Measurements from ENCODE around the gene RSPO3. TPM values are rescaled to one million over a fixed set of nuclear protein-coding genes. Genes with fewer than 3 reads are reported as not detected.

The RSPO3 gene
- total and polyA plus RNA-seq, 2 of the 13 experiments (the other 11 are each of a cell fraction or from before 2014, with no cell fraction given): not detected

DNA sequence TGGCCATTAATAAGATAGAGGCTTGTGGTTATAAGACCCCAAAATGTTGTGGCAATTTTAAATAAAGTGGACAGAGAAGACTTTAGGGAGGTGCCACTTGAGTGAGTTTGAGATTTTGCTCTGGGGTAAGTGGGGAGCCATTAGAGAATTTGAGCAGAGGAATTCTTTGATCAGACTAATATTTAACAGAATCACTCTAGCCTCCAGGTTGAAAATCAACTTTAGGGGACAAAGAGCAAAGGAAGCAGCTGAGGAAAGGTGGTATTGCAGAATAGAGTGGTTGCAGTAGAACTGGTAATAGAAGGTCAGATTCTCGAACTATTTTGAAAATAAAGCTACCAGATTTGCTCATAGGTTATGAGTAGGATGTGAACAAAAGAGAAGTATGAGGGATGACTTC is 97.5 kb downstream of the RSPO3 start (continued):
- TF ChIP-seq, protein P1, sequence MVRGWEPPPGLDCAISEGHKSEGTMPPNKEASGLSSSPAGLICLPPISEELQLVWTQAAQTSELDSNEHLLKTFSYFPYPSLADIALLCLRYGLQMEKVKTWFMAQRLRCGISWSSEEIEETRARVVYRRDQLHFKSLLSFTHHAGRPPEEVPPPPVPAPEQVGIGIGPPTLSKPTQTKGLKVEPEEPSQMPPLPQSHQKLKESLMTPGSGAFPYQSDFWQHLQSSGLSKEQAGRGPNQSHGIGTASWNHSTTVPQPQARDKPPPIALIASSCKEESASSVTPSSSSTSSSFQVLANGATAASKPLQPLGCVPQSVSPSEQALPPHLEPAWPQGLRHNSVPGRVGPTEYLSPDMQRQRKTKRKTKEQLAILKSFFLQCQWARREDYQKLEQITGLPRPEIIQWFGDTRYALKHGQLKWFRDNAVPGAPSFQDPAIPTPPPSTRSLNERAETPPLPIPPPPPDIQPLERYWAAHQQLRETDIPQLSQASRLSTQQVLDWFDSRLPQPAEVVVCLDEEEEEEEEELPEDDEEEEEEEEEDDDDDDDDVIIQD (CRISPR knock-in tag; IDR thresholded peaks at IDR 0.05; ENCODE audit: low read depth): no peak
- TF ChIP-seq, protein P2, sequence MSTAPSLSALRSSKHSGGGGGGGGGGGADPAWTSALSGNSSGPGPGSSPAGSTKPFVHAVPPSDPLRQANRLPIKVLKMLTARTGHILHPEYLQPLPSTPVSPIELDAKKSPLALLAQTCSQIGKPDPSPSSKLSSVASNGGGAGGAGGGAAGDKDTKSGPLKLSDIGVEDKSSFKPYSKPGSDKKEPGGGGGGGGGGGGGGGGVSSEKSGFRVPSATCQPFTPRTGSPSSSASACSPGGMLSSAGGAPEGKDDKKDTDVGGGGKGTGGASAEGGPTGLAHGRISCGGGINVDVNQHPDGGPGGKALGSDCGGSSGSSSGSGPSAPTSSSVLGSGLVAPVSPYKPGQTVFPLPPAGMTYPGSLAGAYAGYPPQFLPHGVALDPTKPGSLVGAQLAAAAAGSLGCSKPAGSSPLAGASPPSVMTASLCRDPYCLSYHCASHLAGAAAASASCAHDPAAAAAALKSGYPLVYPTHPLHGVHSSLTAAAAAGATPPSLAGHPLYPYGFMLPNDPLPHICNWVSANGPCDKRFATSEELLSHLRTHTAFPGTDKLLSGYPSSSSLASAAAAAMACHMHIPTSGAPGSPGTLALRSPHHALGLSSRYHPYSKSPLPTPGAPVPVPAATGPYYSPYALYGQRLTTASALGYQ (CRISPR knock-in tag; IDR thresholded peaks at IDR 0.05): no peak
- TF ChIP-seq MZF1 (CRISPR knock-in tag; IDR thresholded peaks at IDR 0.05; ENCODE audit: borderline replicate concordance) (no peak), ZFAT (CRISPR knock-in tag; conservative IDR thresholded peaks at IDR 0.05) (no peak), MAF1 (CRISPR knock-in tag; IDR thresholded peaks at IDR 0.05; ENCODE audit: borderline replicate concordance) (no peak), ELF1 (CRISPR knock-in tag; IDR thresholded peaks at IDR 0.05) (no peak), MIXL1 (CRISPR knock-in tag; IDR thresholded peaks at IDR 0.05) (no peak), HNRNPLL (IDR thresholded peaks at IDR 0.05; ENCODE audit: low read depth, low read length, poor library complexity, severe bottlenecking) (no peak), KDM6A (CRISPR knock-in tag; IDR thresholded peaks at IDR 0.05; ENCODE audit: low read depth) (no peak), ZNF335 (CRISPR knock-in tag; IDR thresholded peaks at IDR 0.05) (no peak), ZBTB3 (CRISPR knock-in tag; IDR thresholded peaks at IDR 0.05; ENCODE audit: borderline replicate concordance, low read depth) (no peak), ARNT2 (CRISPR knock-in tag; IDR thresholded peaks at IDR 0.05; ENCODE audit: low read depth) (no peak), ZNF20 (CRISPR knock-in tag; IDR thresholded peaks at IDR 0.05) (no peak), MATR3 (CRISPR knock-in tag; IDR thresholded peaks at IDR 0.05) (no peak), ZNF674 (CRISPR knock-in tag; IDR thresholded peaks at IDR 0.05; ENCODE audit: low read depth) (no peak), U2AF2 (IDR thresholded peaks at IDR 0.05; ENCODE audit: low read depth, low read length) (no peak), SOX5 (CRISPR knock-in tag; IDR thresholded peaks at IDR 0.05; ENCODE audit: borderline replicate concordance) (no peak), ZNF34 (CRISPR knock-in tag; IDR thresholded peaks at IDR 0.05; ENCODE audit: borderline replicate concordance) (no peak), HNF4A (CRISPR knock-in tag; IDR thresholded peaks at IDR 0.05) (peak; percentile 72), CEBPG (CRISPR knock-in tag; IDR thresholded peaks at IDR 0.05) (peak; percentile 66), SMAD9 (CRISPR knock-in tag; IDR thresholded peaks at IDR 0.05) (no peak), DR1 (CRISPR knock-in tag; IDR thresholded peaks at IDR 0.05) (no peak)
- TF ChIP-seq, protein P3, sequence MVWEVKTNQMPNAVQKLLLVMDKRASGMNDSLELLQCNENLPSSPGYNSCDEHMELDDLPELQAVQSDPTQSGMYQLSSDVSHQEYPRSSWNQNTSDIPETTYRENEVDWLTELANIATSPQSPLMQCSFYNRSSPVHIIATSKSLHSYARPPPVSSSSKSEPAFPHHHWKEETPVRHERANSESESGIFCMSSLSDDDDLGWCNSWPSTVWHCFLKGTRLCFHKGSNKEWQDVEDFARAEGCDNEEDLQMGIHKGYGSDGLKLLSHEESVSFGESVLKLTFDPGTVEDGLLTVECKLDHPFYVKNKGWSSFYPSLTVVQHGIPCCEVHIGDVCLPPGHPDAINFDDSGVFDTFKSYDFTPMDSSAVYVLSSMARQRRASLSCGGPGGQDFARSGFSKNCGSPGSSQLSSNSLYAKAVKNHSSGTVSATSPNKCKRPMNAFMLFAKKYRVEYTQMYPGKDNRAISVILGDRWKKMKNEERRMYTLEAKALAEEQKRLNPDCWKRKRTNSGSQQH (CRISPR knock-in tag; IDR thresholded peaks at IDR 0.05; ENCODE audit: low read depth): no peak
- TF ChIP-seq, protein P4, sequence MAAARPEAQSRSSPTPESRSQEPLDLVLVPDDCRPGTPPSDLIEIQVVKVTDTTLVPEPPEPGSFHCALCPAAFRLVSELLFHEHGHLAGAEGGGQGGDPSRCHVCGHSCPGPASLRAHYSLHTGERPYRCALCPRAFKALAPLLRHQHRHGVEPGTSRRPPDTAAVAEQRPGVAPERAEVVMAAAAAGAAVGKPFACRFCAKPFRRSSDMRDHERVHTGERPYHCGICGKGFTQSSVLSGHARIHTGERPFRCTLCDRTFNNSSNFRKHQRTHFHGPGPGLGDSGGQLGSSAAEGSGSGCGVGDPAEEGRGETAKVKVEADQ (CRISPR knock-in tag; IDR thresholded peaks at IDR 0.05; ENCODE audit: borderline replicate concordance): no peak
- TF ChIP-seq, protein P5, sequence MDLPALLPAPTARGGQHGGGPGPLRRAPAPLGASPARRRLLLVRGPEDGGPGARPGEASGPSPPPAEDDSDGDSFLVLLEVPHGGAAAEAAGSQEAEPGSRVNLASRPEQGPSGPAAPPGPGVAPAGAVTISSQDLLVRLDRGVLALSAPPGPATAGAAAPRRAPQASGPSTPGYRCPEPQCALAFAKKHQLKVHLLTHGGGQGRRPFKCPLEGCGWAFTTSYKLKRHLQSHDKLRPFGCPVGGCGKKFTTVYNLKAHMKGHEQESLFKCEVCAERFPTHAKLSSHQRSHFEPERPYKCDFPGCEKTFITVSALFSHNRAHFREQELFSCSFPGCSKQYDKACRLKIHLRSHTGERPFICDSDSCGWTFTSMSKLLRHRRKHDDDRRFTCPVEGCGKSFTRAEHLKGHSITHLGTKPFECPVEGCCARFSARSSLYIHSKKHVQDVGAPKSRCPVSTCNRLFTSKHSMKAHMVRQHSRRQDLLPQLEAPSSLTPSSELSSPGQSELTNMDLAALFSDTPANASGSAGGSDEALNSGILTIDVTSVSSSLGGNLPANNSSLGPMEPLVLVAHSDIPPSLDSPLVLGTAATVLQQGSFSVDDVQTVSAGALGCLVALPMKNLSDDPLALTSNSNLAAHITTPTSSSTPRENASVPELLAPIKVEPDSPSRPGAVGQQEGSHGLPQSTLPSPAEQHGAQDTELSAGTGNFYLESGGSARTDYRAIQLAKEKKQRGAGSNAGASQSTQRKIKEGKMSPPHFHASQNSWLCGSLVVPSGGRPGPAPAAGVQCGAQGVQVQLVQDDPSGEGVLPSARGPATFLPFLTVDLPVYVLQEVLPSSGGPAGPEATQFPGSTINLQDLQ (CRISPR knock-in tag; IDR thresholded peaks at IDR 0.05): no peak

Data from HepG2 (cell line).